ENCODE measurements around the gene ETF1.

Gene ETF1

GRCh38 chr5:138542956-138543729 is at the start of gene ETF1:
Gene ETF1, minus strand, starts transcription at chr5:138543236. Its CDS starts 318 bp downstream, at chr5:138542918.
- DNase-seq (ENCODE audit: low spot score): peak; percentile 98

GRCh38 chr5:138588013-138588788 is 45.2 kb upstream of the ETF1 start:
- no peak for DNase-seq (ENCODE audit: low spot score)

GRCh38 chr5:138585157-138585556 is 42.1 kb upstream of the ETF1 start:
- no peak for DNase-seq (ENCODE audit: low spot score)

GRCh38 chr5:138583984-138584637 is 41.1 kb upstream of the ETF1 start:
- DNase-seq (ENCODE audit: low spot score): no peak

GRCh38 chr5:138582959-138583358 is 39.9 kb upstream of the ETF1 start:
- no peak for DNase-seq (ENCODE audit: low spot score)

- DNase-seq (ENCODE audit: low spot score): no peak
These were observed 37.7 kb upstream of the ETF1 start for GRCh38 chr5:138580777-138581176.

- DNase-seq (ENCODE audit: low spot score): no peak
These were observed 37.0 kb upstream of the ETF1 start for GRCh38 chr5:138580001-138580400.

- no peak for DNase-seq (ENCODE audit: low spot score)
These were observed 36.5 kb upstream of the ETF1 start for GRCh38 chr5:138579517-138579863.

GRCh38 chr5:138577452-138577851 is 34.4 kb upstream of the ETF1 start:
- no peak for DNase-seq (ENCODE audit: low spot score)

GRCh38 chr5:138575194-138576015 is 32.4 kb upstream of the ETF1 start, which contains the start of gene HSPA9:
Gene HSPA9, minus strand, starts transcription at chr5:138575401. Its CDS starts 83 bp downstream, at chr5:138575318.
- peak; percentile 97 for DNase-seq (ENCODE audit: low spot score)

GRCh38 chr5:138574744-138575193 is 31.7 kb upstream of the ETF1 start:
- no peak for DNase-seq (ENCODE audit: low spot score)

GRCh38 chr5:138573949-138574670 is 31.1 kb upstream of the ETF1 start:
- DNase-seq (ENCODE audit: low spot score): no peak

- DNase-seq (ENCODE audit: low spot score): no peak
These were observed 30.2 kb upstream of the ETF1 start for GRCh38 chr5:138573223-138573622.

GRCh38 chr5:138570871-138571270 is 27.8 kb upstream of the ETF1 start:
- DNase-seq (ENCODE audit: low spot score): no peak

- DNase-seq (ENCODE audit: low spot score): no peak
These were observed 26.7 kb upstream of the ETF1 start for GRCh38 chr5:138569782-138570181.

GRCh38 chr5:138568061-138568824 is 25.2 kb upstream of the ETF1 start:
- no peak for DNase-seq (ENCODE audit: low spot score)

GRCh38 chr5:138566792-138567191 is 23.8 kb upstream of the ETF1 start:
- no peak for DNase-seq (ENCODE audit: low spot score)

GRCh38 chr5:138565100-138565821 is 22.2 kb upstream of the ETF1 start:
- DNase-seq (ENCODE audit: low spot score): no peak

- DNase-seq (ENCODE audit: low spot score): no peak
These were observed 21.2 kb upstream of the ETF1 start for GRCh38 chr5:138564242-138564641.
